HG03460 (cell line): ENCODE data around the gene ERCC2.
"Not testable (repeated sequence)": the region's sequence is repeated elsewhere in the genome, so short reads cannot be mapped to it uniquely, and the experiment has no call there.

Experiments used
- ATAC-seq: cut with Tn5 transposase; IDR thresholded peaks from one replicate; pipeline ENCODE4 v1.9.1; 2021; ENCODE audit not compliant: unreplicated experiment

ERCC2 gene

GRCh38 chr19:45370410-45371204, at the start of gene ERCC2:
Gene ERCC2, minus strand, starts transcription at chr19:45370573. Its CDS starts 33 bp downstream, at chr19:45370540.
- ATAC-seq, result peak; percentile 96

- ATAC-seq, result no peak
Measured at GRCh38 chr19:45419895-45420294, 49.5 kb upstream of the ERCC2 start.

- ATAC-seq, result peak; percentile 56
Measured at GRCh38 chr19:45419396-45419795, 49.0 kb upstream of the ERCC2 start.

- ATAC-seq, result no peak
Measured at GRCh38 chr19:45418802-45419201, 48.4 kb upstream of the ERCC2 start.

GRCh38 chr19:45417151-45417550, 46.8 kb upstream of the ERCC2 start:
- ATAC-seq, result no peak

- no peak for ATAC-seq
Measured at GRCh38 chr19:45414468-45414867, 44.1 kb upstream of the ERCC2 start.

GRCh38 chr19:45413497-45413896, 43.1 kb upstream of the ERCC2 start:
- no peak for ATAC-seq

GRCh38 chr19:45410330-45410729, 40.0 kb upstream of the ERCC2 start:
- ATAC-seq, result not testable (repeated sequence)

- ATAC-seq, result no peak
Measured at GRCh38 chr19:45409557-45409920, 39.2 kb upstream of the ERCC2 start.

GRCh38 chr19:45408830-45409556, 38.6 kb upstream of the ERCC2 start:
- ATAC-seq, result no peak

- ATAC-seq, result no peak
Measured at GRCh38 chr19:45408121-45408520, 37.7 kb upstream of the ERCC2 start.

- not testable (repeated sequence) for ATAC-seq
Measured at GRCh38 chr19:45407585-45407984, 37.2 kb upstream of the ERCC2 start.

- ATAC-seq, result no peak
Measured at GRCh38 chr19:45407091-45407375, 36.7 kb upstream of the ERCC2 start.

- peak; percentile 69 for ATAC-seq
Measured at GRCh38 chr19:45406226-45407090, 36.1 kb upstream of the ERCC2 start, which contains the start of gene POLR1G. Gene POLR1G, plus strand, starts transcription at chr19:45406644. Its CDS starts 53 bp downstream, at chr19:45406697.

GRCh38 chr19:45405435-45406225, 35.3 kb upstream of the ERCC2 start:
- ATAC-seq, result peak; percentile 43

GRCh38 chr19:45404557-45405434, 34.4 kb upstream of the ERCC2 start, which contains the start of gene PPP1R13L:
Gene PPP1R13L, minus strand, starts transcription at chr19:45405069. Its CDS starts 6,751 bp downstream, at chr19:45398318.
- peak; percentile 9 for ATAC-seq

- ATAC-seq, result no peak
Measured at GRCh38 chr19:45403781-45404556, 33.6 kb upstream of the ERCC2 start.

- ATAC-seq, result no peak
Measured at GRCh38 chr19:45403272-45403671, 32.9 kb upstream of the ERCC2 start.
